Measurements from ENCODE around the gene USP5. TPM values are rescaled to one million over a fixed set of nuclear protein-coding genes. Genes with fewer than 3 reads are reported as not detected.

USP5 gene
- total RNA-seq, 4 donors from 2014 or later = 37.1 to 68.6 (median 52.8) TPM

GRCh38 chr12:6819106-6820030 lies 32.6 kb upstream of the USP5 start:
- Histone ChIP-seq H3K9me3 (no peaks in the 10 kb centered on the region), H3K4me1 (no peaks in the 10 kb centered on the region), H3K36me3 (no peaks in the 10 kb centered on the region), H3K27ac (no peak overlapping the region), H3K27me3 (peaks cover 0 to 4% of the 10 kb centered on the region in 2 donors), H3K4me3 (no peak overlapping the region)
- DNase-seq = no peak
- TF ChIP-seq POLR2A (IDR thresholded peaks at IDR 0.05) (no peak), CTCF (IDR thresholded peaks at IDR 0.05) (no peak)
- intact Hi-C loops (cut with DNase I; ENCODE audit: low total_unique reads) = loop anchor here (10.0 kb wide), 1 partner anchor 65 kb away; the partner anchor contains the start of gene MLF2

- DNase-seq = no peak
- intact Hi-C loops (cut with DNase I; ENCODE audit: low total_unique reads) = loop anchor here (10.0 kb wide), 1 partner anchor 65 kb away; the partner anchor contains the start of gene MLF2
- H3K9me3 ChIP-seq = no peaks in the 10 kb centered on the region
- no peak overlapping the region for H3K27ac ChIP-seq
- no peaks in the 10 kb centered on the region for H3K36me3 ChIP-seq
- no peaks in the 10 kb centered on the region for H3K4me1 ChIP-seq
- H3K4me3 ChIP-seq = no peak overlapping the region
- peaks cover 0 to 4% of the 10 kb centered on the region in 2 donors for H3K27me3 ChIP-seq
- TF ChIP-seq POLR2A (IDR thresholded peaks at IDR 0.05) (no peak), CTCF (IDR thresholded peaks at IDR 0.05) (no peak)
Measured at GRCh38 chr12:6820166-6820565, 31.8 kb upstream of the USP5 start.

- intact Hi-C loops (cut with DNase I; ENCODE audit: low total_unique reads) = loop anchor here (10.0 kb wide), 1 partner anchor 67 kb away; the partner anchor contains the start of gene MLF2
- DNase-seq = peak; percentile 57 to 60
- Histone ChIP-seq H3K4me3 (peak within 1 kb of the TSS; percentile 30 to 45), H3K27ac (peak within 1 kb of the TSS in 1 of 2 donors; percentile 45), H3K27me3 (peaks cover 0 to 4% of the 10 kb centered on the region in 2 donors), H3K4me1 (peaks cover 0 to under 1% of the 10 kb centered on the region in 2 donors), H3K9me3 (no peaks in the 10 kb centered on the region), H3K36me3 (no peaks in the 10 kb centered on the region)
- peak in 1 of 2 donors; percentile 14 for TF ChIP-seq POLR2A (IDR thresholded peaks at IDR 0.05)
- no peak for TF ChIP-seq CTCF (IDR thresholded peaks at IDR 0.05)
Measured at GRCh38 chr12:6821591-6822425, 30.1 kb upstream of the USP5 start, which contains the start of gene GPR162. TSS of gene GPR162 (plus strand) at chr12:6821821. CDS start at chr12:6823899, 2,078 bp downstream.

GRCh38 chr12:6822426-6823135 lies 29.4 kb upstream of the USP5 start:
- H3K27me3 ChIP-seq = peaks cover 0 to 4% of the 10 kb centered on the region in 2 donors
- peaks cover 0 to 5% of the 10 kb centered on the region in 2 donors for H3K4me1 ChIP-seq
- no peak overlapping the region for H3K27ac ChIP-seq
- no peaks in the 10 kb centered on the region for H3K9me3 ChIP-seq
- TF ChIP-seq CTCF (IDR thresholded peaks at IDR 0.05) (no peak), POLR2A (IDR thresholded peaks at IDR 0.05) (no peak)
- intact Hi-C loops (cut with DNase I; ENCODE audit: low total_unique reads) = loop anchor here (10.0 kb wide), 1 partner anchor 68 kb away; the partner anchor contains the start of gene MLF2
- no peak overlapping the region for H3K4me3 ChIP-seq
- H3K36me3 ChIP-seq = no peaks in the 10 kb centered on the region
- no peak for DNase-seq

All from uterus (tissue), 4 donors.